Progenitor cell of endocrine pancreas (in vitro differentiated cells): Measurements from ENCODE around the gene RMND5B. TPM values are rescaled to one million over a fixed set of nuclear protein-coding genes. Genes with fewer than 3 reads are reported as not detected.
A peak's percentile ranks its signal among the peaks of the same experiment; 100 is the strongest.

ENCODE experiments used
- DNase-seq: peaks from one replicate; pipeline ENCODE4 v3.0.0; 2021; ENCODE audit warnings: low spot score; ENCODE audit not compliant: unreplicated experiment
- H3K27ac Mint-ChIP-seq: 2 replicates; pipeline ENCODE4 v1.8.0; 2021; ENCODE audit warnings: mild to moderate bottlenecking, moderate library complexity, mixed read lengths
- H3K27me3 Mint-ChIP-seq: 2 replicates; pipeline ENCODE4 v1.8.0; 2021; ENCODE audit warnings: mixed read lengths
- H3K36me3 Mint-ChIP-seq: 2 replicates; pipeline ENCODE4 v1.8.0; 2022; ENCODE audit warnings: mixed read lengths; ENCODE audit not compliant: insufficient read depth
- H3K4me1 Mint-ChIP-seq: 2 replicates; pipeline ENCODE4 v1.8.0; 2021; ENCODE audit warnings: low read depth, mixed read lengths
- H3K4me3 Mint-ChIP-seq: 2 replicates; pipeline ENCODE4 v1.8.0; 2021; ENCODE audit warnings: low read depth, mild to moderate bottlenecking, moderate library complexity, mixed read lengths
- H3K9me3 Mint-ChIP-seq: 2 replicates; pipeline ENCODE4 v1.8.0; 2021; ENCODE audit warnings: low read depth, mixed read lengths
- long read RNA-seq: library from polyadenylated mRNA; unstranded; transcript quantifications from one replicate; pipeline ENCODE4 v2.0.0, GENCODE V29; 2020
- total RNA-seq: library from RNA; stranded (reverse); gene quantifications from 2 replicates; pipeline ENCODE4 v1.2.1, GENCODE V29; 2021
- TF ChIP-seq, protein P1 (sequence below): fragments of 200-600 bp; sonication (generic); IDR thresholded peaks from one replicate; pipeline ENCODE4 v1.5.0; 2021; ENCODE audit warnings: antibody characterized with exemption, mild to moderate bottlenecking; ENCODE audit not compliant: unreplicated experiment

The RMND5B gene, protein sequence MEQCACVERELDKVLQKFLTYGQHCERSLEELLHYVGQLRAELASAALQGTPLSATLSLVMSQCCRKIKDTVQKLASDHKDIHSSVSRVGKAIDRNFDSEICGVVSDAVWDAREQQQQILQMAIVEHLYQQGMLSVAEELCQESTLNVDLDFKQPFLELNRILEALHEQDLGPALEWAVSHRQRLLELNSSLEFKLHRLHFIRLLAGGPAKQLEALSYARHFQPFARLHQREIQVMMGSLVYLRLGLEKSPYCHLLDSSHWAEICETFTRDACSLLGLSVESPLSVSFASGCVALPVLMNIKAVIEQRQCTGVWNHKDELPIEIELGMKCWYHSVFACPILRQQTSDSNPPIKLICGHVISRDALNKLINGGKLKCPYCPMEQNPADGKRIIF
- 44.9 and 48.5 TPM in 2 replicates for total RNA-seq
- long read RNA-seq, full-length matches to known transcripts = 28 of 66 reads
- long read RNA-seq, partial matches to known transcripts = 20 of 66 reads
- long read RNA-seq, other reads (novel, unspliced or antisense) = 18 of 66 reads

DNA sequence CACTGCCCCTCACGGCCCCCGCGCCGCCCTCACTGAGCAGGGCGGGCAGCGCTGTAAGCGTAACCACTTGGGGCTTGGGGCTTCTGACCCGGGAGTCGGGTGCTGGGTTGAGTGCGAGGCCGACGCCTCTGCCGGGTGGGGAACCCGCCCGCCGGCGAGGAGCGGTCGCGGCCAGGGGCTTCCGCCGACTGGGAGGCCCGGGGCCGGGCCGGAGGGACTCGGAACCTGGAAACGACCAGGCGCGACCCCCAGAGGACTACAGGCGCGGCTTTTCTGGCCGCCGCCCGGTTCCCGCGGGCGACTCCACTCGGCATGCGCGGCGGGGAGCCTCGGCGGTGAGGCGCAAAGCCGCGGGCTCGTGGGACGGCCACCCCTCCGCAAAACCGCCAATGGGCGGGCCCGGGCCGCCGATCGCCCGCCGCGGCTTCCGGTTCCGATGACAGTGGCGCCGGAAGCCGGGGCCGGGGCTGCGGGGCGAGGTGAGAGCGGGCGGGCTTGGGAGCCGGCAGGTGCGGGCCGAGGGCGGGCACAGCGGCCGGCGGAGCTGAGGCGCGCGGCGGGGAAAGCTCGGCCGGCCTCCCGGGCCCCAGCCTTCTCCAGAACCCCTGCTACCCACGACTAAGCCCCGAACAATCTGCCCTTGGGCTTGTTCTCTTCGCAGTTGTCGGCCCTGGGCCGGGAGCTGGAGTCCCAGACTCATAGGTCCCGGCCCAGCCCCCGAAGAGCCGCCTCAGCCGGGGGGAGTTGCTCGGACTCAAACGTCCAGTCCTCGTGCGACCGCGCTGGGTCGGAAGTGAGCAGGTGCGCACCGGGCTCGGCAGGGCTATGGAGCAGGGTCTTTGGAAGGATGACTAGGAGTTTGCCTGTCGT, at the start of gene RMND5B:
Gene RMND5B (plus strand): TSS at position 439 of the 870 bp plus-strand sequence. CDS start 7,106 bp downstream, outside the sequence.
- no peaks in the 10 kb centered on the region for H3K9me3 Mint-ChIP-seq
- H3K27me3 Mint-ChIP-seq = no peaks in the 10 kb centered on the region
- peak within 1 kb of the TSS; percentile 93 for H3K27ac Mint-ChIP-seq
- peak within 1 kb of the TSS; percentile 81 for H3K4me3 Mint-ChIP-seq
- peaks cover 9% of the 10 kb centered on the region for H3K4me1 Mint-ChIP-seq
- DNase-seq = peak; percentile 80
- TF ChIP-seq, protein P1, sequence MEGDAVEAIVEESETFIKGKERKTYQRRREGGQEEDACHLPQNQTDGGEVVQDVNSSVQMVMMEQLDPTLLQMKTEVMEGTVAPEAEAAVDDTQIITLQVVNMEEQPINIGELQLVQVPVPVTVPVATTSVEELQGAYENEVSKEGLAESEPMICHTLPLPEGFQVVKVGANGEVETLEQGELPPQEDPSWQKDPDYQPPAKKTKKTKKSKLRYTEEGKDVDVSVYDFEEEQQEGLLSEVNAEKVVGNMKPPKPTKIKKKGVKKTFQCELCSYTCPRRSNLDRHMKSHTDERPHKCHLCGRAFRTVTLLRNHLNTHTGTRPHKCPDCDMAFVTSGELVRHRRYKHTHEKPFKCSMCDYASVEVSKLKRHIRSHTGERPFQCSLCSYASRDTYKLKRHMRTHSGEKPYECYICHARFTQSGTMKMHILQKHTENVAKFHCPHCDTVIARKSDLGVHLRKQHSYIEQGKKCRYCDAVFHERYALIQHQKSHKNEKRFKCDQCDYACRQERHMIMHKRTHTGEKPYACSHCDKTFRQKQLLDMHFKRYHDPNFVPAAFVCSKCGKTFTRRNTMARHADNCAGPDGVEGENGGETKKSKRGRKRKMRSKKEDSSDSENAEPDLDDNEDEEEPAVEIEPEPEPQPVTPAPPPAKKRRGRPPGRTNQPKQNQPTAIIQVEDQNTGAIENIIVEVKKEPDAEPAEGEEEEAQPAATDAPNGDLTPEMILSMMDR = no peak
- H3K36me3 Mint-ChIP-seq = peaks cover 10% of the 10 kb centered on the region

DNA sequence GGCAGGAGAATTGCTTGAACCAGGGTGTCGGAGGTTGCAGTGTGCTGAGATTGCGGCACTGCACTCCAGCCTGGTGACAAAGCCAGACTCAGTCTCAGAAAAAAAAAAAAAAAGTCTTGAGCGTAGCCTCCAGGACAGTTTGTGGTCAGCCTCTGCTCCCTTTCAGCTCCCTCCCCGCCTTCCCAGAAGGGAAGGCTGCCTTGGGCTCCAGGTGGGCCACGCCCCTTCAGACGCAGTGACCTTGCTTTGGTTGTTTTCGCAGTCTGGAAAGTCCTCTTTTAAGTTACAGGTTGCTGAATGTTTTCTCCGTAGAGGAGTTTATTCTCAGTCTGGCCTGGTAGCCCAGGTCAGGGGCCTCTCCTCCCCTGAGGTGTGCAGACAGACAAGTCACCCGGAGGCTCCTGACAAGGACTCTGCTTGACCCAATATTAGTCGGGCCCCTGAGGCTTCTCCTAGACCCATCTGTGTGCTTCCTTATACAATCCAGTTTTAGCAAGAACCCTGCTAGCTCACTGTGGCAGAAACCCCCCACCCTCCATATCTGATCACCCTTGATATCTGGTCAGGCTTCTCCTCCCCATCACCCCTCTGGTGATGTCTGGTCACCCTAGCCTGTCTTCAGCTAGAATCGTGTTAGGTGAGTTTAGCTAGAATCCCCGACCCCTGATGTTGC, 49.1 kb upstream of the RMND5B start:
- H3K4me3 Mint-ChIP-seq = no peak overlapping the region
- no peaks in the 10 kb centered on the region for H3K9me3 Mint-ChIP-seq
- no peak for DNase-seq
- TF ChIP-seq, protein P1 = no peak
- H3K27ac Mint-ChIP-seq = no peak overlapping the region
- H3K36me3 Mint-ChIP-seq = no peaks in the 10 kb centered on the region
- H3K27me3 Mint-ChIP-seq = peaks cover 18% of the 10 kb centered on the region
- peaks cover 1% of the 10 kb centered on the region for H3K4me1 Mint-ChIP-seq

DNA sequence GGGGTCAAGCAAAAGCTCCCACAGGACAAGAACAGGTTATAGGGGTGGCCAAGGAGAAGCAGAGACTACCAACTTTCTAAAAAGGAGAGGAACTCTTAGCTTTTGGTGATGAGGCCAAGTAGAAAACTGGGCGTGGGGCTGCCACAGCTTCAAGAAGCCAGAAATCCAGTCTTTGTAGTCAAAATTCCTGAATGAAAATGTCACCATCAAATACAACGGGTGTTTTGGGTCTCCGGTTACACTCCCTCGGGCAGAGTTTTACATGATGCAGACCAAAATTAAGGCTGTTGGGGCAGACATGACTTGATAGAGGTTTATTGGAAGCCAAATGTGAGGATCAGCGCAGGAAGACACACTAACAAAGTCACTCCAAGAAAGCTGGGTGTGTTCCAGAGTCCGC, 46.9 kb upstream of the RMND5B start:
- H3K27ac Mint-ChIP-seq = no peak overlapping the region
- H3K4me3 Mint-ChIP-seq = no peak overlapping the region
- TF ChIP-seq, protein P1 = no peak
- peaks cover 21% of the 10 kb centered on the region for H3K27me3 Mint-ChIP-seq
- H3K4me1 Mint-ChIP-seq = peaks cover 1% of the 10 kb centered on the region
- no peaks in the 10 kb centered on the region for H3K36me3 Mint-ChIP-seq
- DNase-seq = no peak
- H3K9me3 Mint-ChIP-seq = no peaks in the 10 kb centered on the region

DNA sequence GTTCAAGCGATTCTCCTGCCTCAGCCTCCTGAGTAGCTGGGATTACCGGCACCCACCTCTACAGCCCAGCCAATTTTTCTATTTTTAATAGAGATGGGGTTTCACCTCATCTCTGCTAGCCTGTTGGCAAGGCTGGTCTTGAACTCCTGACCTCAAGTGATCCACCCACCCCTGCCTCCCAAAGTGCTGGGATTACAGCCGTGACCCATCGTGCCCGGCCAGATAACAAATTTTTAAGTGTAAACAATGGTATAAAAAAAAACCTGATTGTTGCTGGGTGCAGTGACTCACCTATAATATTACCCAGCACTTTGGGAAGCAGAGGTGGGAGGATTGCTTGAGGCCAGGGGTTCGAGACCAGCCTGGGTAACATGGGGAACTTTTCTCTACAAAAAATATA, 45.5 kb upstream of the RMND5B start:
- H3K4me3 Mint-ChIP-seq = no peak overlapping the region
- no peaks in the 10 kb centered on the region for H3K9me3 Mint-ChIP-seq

More for the DNA sequence above, 45.5 kb upstream of the RMND5B start:
- H3K4me1 Mint-ChIP-seq = peaks cover 1% of the 10 kb centered on the region
- DNase-seq = no peak
- H3K36me3 Mint-ChIP-seq = no peaks in the 10 kb centered on the region
- TF ChIP-seq, protein P1 = no peak
- peaks cover 21% of the 10 kb centered on the region for H3K27me3 Mint-ChIP-seq
- H3K27ac Mint-ChIP-seq = no peak overlapping the region
